GM10266 (cell line): ENCODE measurements around the gene DLD.

ENCODE experiments used
- DNase-seq: peaks from one replicate; pipeline ENCODE4 v3.0.0; 2012; ENCODE audit errors: extremely low spot score
- CTCF ChIP-seq: IDR thresholded peaks from 2 replicates; pipeline ENCODE4 v1.5.1; 2012; ENCODE audit warnings: mild to moderate bottlenecking, low read depth; ENCODE audit not compliant: control insufficient read depth, insufficient read depth; ENCODE audit errors: missing control alignments

Gene DLD

GRCh38 chr7:107967420-107967819 lies 76.4 kb downstream of the DLD start:
- no peak for TF ChIP-seq CTCF
- no peak for DNase-seq

- no peak for DNase-seq
- TF ChIP-seq CTCF, result no peak
Observed at GRCh38 chr7:107968449-107968848, 77.5 kb downstream of the DLD start.

DNA sequence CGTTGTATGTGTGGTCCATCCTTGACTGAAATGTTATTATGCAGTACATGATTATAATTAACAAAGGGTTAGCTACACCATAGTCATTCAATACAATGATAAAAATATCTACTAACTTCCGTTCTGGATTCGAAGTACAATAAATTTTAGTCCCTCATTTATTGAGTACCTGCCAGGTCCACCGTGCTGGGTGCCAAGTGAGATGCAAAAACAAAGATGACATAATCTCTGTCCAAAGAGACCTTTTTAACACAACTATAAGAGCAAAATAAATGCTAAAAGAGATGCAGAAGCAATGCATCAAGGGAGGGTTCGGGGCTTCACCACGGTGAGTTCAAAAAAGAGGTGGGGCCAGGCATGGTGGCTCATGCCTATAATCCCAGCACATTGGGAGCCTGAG lies 78.9 kb downstream of the DLD start:
- no peak for TF ChIP-seq CTCF
- DNase-seq, result no peak
